ENCODE measurements around the gene CCDC191. TPM values are rescaled to one million over a fixed set of nuclear protein-coding genes. Genes with fewer than 3 reads are reported as not detected.

Gene CCDC191
- total RNA-seq, 4 donors from 2014 or later: 7.5 to 13.5 (median 10.8) TPM

DNA sequence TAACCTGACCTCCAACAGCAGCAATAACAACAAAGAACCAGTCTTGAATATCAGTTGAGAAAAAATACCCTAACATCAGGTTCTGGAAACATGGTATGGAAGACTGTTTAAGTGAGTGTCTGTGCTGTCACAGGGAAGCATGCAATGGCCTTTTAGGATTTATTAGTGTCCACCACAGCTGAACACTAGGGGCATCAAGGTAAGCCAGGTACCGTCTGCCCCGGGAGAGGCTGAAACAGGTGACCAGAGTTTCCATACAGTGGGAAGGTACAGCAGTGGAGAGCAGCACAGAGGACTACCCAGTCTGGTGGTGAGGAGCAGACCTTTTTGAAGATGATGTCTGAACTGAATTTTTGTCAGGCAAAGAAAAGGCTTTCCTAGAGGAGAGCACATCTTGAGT, 90.2 kb downstream of the CCDC191 start:
- no peaks in the 10 kb centered on the region for H3K9me3 ChIP-seq
- no peak overlapping the region for H3K4me3 ChIP-seq
- TF ChIP-seq, protein P1, sequence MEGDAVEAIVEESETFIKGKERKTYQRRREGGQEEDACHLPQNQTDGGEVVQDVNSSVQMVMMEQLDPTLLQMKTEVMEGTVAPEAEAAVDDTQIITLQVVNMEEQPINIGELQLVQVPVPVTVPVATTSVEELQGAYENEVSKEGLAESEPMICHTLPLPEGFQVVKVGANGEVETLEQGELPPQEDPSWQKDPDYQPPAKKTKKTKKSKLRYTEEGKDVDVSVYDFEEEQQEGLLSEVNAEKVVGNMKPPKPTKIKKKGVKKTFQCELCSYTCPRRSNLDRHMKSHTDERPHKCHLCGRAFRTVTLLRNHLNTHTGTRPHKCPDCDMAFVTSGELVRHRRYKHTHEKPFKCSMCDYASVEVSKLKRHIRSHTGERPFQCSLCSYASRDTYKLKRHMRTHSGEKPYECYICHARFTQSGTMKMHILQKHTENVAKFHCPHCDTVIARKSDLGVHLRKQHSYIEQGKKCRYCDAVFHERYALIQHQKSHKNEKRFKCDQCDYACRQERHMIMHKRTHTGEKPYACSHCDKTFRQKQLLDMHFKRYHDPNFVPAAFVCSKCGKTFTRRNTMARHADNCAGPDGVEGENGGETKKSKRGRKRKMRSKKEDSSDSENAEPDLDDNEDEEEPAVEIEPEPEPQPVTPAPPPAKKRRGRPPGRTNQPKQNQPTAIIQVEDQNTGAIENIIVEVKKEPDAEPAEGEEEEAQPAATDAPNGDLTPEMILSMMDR (IDR thresholded peaks at IDR 0.05): no peak
- no peak for DNase-seq (ENCODE audit: low spot score in 2 of 2)
- H3K27ac ChIP-seq: no peak overlapping the region
- H3K27me3 ChIP-seq: no peaks in the 10 kb centered on the region
- 78 to 92% methylated on average over 2 of the region's 2 CpGs for WGBS, 2 donors
- H3K4me1 ChIP-seq: no peaks in the 10 kb centered on the region
- H3K36me3 ChIP-seq: peaks cover 0 to 16% (median 0%) of the 10 kb centered on the region in 3 donors

DNA sequence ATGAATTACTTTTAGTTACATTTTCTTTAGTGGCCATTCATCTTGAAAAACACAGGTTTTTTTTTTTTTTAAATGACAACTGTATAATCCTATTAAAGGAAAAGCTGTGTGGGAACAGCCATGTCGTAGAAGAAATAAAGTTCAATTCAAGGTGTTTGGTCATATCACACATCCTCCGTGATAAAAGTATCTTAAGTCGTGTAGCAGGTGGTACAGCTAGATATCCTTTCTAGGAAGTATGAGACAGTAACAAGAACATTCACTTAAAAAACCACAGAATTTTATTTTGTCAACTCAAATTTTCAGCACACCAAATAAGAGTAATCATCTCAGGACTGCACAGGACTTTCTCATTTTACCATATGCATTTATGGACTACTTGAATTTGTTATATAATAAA, 92.4 kb downstream of the CCDC191 start:
- H3K4me3 ChIP-seq: no peak overlapping the region
- WGBS, 2 donors: 89 to 92% methylated on average over 3 of the region's 3 CpGs
- TF ChIP-seq, protein P1 (IDR thresholded peaks at IDR 0.05): no peak
- no peak for TF ChIP-seq POLR2A (IDR thresholded peaks at IDR 0.05)
- no peak for TF ChIP-seq EP300 (IDR thresholded peaks at IDR 0.05)
- H3K4me1 ChIP-seq: no peaks in the 10 kb centered on the region
- peaks cover 0 to 16% (median 0%) of the 10 kb centered on the region in 3 donors for H3K36me3 ChIP-seq
- no peaks in the 10 kb centered on the region for H3K27me3 ChIP-seq
- no peak for DNase-seq (ENCODE audit: low spot score in 2 of 2)
- H3K9me3 ChIP-seq: no peaks in the 10 kb centered on the region
- H3K27ac ChIP-seq: no peak overlapping the region

DNA sequence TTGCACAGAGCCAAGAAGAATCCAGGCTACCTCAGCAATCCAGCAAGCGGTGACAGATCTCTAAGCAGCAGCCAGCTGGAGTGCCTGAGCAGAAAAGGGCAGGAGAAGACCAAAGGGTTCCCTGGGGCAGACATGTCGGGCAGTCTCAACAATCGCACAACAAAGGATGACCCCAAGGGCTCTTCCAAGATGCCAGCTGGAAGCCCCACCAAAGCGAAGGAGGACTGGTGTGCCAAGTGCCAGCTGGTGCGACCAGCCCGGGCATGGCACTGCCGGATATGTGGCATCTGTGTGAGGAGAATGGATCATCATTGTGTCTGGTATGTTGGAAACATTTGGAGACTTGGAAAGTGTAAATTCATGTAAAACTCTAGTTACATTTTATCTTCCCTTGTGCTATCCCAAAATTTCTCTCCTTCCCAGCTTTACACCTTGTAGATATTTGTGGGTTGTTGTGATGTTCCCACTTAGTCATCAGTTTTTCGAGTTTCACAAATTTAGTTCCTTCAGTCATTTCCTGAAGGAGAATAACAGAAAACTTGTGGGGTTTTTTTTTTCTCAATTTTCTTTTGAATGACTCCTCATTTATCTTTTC, 102.1 kb downstream of the CCDC191 start:
- Histone ChIP-seq H3K27ac (no peak overlapping the region), H3K36me3 (no peaks in the 10 kb centered on the region), H3K4me3 (no peak overlapping the region), H3K4me1 (no peaks in the 10 kb centered on the region), H3K9me3 (no peaks in the 10 kb centered on the region), H3K27me3 (no peaks in the 10 kb centered on the region)
- DNase-seq (ENCODE audit: low spot score in 2 of 2): no peak
- TF ChIP-seq, protein P1 (IDR thresholded peaks at IDR 0.05): no peak
- no peak for TF ChIP-seq EP300 (IDR thresholded peaks at IDR 0.05)
- TF ChIP-seq POLR2A (IDR thresholded peaks at IDR 0.05): no peak
- WGBS, 2 donors: 81 to 88% methylated on average over 8 of the region's 8 CpGs

DNA sequence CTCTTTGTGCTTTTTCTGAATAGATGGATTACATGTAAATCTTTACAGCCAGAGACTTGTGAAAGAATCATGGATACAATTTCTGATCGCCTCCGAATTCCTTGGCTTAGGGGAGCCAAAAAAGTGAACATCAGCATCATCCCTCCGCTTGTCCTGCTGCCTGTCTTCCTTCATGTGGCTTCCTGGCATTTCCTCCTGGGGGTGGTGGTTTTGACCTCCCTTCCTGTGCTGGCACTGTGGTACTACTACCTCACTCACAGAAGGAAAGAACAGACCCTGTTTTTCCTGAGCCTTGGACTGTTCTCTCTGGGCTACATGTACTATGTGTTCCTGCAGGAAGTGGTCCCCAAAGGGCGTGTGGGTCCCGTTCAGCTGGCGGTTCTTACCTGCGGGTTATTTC, 102.6 kb downstream of the CCDC191 start:
- Histone ChIP-seq H3K27ac (no peak overlapping the region), H3K9me3 (no peaks in the 10 kb centered on the region), H3K27me3 (no peaks in the 10 kb centered on the region), H3K4me1 (peaks cover 0 to 4% (median 0%) of the 10 kb centered on the region in 4 donors), H3K4me3 (no peak overlapping the region), H3K36me3 (no peaks in the 10 kb centered on the region)
- DNase-seq (ENCODE audit: low spot score in 2 of 2): no peak
- 70 to 82% methylated on average over 7 of the region's 7 CpGs for WGBS, 2 donors
- TF ChIP-seq POLR2A (IDR thresholded peaks at IDR 0.05) (no peak), EP300 (IDR thresholded peaks at IDR 0.05) (no peak)
- TF ChIP-seq, protein P1 (IDR thresholded peaks at IDR 0.05): no peak

DNA sequence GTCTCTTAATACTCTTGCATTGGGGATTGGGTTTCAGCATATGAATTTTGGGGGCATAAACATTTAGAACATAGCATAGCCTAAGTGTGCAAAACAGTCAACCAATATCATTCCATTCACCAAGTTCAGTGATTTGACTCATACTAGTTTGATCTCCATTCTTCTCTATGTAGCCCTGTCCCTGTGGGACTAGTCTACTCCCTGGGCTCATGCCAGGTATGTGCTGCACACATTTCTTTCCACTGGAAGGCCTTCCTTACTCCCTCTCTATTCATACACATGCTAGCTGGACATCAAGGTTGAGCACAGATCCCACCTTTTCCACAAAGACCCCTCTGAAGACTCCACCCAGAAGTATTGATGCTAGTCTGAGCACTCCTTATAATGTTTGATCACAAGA, 103.4 kb downstream of the CCDC191 start:
- Histone ChIP-seq H3K9me3 (no peaks in the 10 kb centered on the region), H3K27ac (no peak overlapping the region), H3K4me3 (no peak overlapping the region), H3K27me3 (no peaks in the 10 kb centered on the region), H3K4me1 (peaks cover 0 to 11% (median 0%) of the 10 kb centered on the region in 4 donors), H3K36me3 (no peaks in the 10 kb centered on the region)
- no peak for TF ChIP-seq POLR2A (IDR thresholded peaks at IDR 0.05)
- no peak for DNase-seq (ENCODE audit: low spot score in 2 of 2)
